ENCODE measurements around the gene RNF167.
"Not testable (repeated sequence)": the region's sequence is repeated elsewhere in the genome, so short reads cannot be mapped to it uniquely, and the experiment has no call there.

RNF167 gene

GRCh38 chr17:4903051-4903818 is 36.8 kb upstream of the RNF167 start, which contains the start of gene CHRNE:
Gene CHRNE, minus strand, starts transcription at chr17:4903098. Its CDS starts 35 bp downstream, at chr17:4903063.
- DNase-seq (ENCODE audit: low spot score) = no peak
- in situ Hi-C loops (cut with MboI; ENCODE audit: low pct_unique_long_range_greater_than_20kb, low sequenced_read_pairs, unreplicated experiment) = no loop called here
- peak; percentile 69 for TF ChIP-seq CTCF (IDR thresholded peaks at IDR 0.05; ENCODE audit: extremely low read depth, insufficient read depth, missing control alignments)

DNA sequence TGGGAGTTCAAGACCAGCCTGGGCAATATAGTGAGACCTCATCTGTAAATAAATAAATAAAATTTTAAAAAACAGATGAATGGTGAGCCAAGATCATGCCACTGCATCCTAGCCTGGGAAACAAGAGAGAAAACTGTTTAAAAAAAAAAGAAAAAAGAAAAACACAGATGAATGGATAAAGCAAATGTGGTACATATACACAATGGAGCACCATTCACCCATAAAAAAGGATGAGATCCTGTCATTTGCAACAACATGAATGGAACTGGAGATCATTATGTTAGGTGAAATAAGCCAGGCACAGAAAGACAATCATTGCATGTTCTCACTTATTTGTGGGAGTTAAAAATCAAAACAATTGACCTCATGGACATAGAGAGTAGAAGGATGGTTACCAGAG is 33.4 kb upstream of the RNF167 start:
- in situ Hi-C loops (cut with MboI; ENCODE audit: low pct_unique_long_range_greater_than_20kb, low sequenced_read_pairs, unreplicated experiment) = not testable (repeated sequence)

DNA sequence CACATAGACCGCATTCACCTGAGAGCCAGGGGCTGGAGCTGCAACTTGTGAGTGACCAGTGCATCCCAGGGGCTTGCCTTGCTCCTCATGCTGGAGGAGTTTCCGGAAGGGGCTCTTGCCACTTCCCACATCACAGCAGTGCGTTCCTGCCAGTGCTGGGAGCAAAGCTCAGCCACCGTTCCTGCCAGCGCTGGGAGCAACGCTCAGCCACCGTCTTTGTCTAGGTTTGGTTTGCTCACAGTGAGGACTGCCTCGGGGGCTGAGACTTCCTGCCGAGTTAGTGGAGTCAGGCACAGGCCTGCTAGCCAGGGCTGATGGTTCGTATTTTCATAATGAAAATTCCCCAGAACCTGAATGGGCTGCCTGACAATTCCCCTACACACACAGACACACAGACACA is 31.8 kb upstream of the RNF167 start:
- in situ Hi-C loops (cut with MboI; ENCODE audit: low pct_unique_long_range_greater_than_20kb, low sequenced_read_pairs, unreplicated experiment) = no loop called here
- no peak for DNase-seq (ENCODE audit: low spot score)
- TF ChIP-seq CTCF (IDR thresholded peaks at IDR 0.05; ENCODE audit: extremely low read depth, insufficient read depth, missing control alignments) = no peak

More for the DNA sequence above, 33.4 kb upstream of the RNF167 start:
- not testable (repeated sequence) for DNase-seq (ENCODE audit: low spot score)

DNA sequence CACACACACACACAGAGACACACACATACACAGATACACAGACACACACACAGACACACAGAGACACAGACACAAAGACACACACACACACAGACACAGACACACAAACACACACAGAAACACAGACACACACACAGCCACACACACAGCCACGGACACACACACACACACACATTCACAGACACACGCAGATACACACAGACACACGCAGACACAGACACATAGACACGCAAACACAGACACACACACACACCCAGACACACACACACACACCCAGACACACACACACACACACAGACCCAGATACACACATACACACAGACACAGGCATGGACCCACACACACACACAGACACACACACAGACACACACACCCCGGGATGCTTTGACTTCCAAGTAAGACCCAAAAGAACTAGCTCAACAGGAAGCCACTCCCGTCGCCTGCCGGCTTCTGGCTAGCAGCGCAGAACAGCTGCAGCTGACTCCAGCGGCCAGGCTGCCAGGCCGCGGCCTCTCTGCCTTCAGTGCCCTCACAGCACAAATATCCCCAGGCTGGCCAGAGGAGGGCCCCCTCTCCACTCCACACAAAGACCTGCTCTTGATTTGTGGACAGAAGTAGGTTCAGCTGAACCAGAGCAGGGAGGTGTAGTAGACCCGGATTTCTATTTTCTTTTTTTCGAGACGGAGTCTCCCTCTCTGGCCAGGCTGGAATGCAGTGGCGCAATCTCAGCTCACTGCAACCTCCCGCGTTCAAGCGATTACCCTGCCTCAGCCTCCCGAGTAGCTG is 31.2 kb upstream of the RNF167 start:
- peak; percentile 83 for DNase-seq (ENCODE audit: low spot score)
- in situ Hi-C loops (cut with MboI; ENCODE audit: low pct_unique_long_range_greater_than_20kb, low sequenced_read_pairs, unreplicated experiment) = no loop called here
- TF ChIP-seq CTCF (IDR thresholded peaks at IDR 0.05; ENCODE audit: extremely low read depth, insufficient read depth, missing control alignments) = peak; percentile 86

DNA sequence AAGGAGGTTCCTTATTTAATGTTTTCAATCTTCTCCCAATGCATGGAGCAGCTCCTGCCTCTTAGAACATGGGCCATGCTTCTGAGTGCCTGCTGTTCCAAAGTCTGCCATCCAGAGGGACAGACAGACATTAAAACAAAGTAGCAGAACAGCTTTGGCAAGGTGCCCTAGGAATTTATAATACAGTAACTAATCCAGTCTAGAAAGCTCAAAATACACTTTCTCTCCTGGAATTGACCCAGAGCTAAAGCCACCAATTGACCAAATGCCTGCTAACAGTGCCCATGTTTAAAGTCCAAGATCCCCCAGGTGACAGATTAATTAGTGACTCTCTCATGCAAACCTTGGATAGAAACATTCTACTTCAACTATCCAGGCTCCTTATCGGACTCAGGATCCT is 26.1 kb upstream of the RNF167 start:
- in situ Hi-C loops (cut with MboI; ENCODE audit: low pct_unique_long_range_greater_than_20kb, low sequenced_read_pairs, unreplicated experiment) = no loop called here

DNA sequence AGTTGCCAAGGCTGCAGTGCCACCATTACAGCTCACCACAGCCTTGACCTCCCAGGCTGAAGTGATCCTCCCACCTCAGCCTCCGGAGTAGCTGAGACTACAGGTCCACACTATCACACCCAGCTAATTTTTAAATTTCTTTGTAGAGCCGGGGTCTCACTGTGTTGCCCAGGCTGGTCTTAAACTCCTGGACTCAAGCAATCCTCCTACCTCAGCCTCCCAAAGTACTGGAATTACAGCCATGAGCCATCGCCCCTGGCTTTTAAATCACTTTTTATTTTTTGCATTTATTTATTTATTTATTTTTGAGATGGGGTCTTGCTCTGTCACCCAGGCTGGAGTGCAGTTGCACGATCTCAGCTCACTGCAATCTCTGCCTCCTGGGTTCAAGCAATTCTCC is 25.5 kb upstream of the RNF167 start:
- in situ Hi-C loops (cut with MboI; ENCODE audit: low pct_unique_long_range_greater_than_20kb, low sequenced_read_pairs, unreplicated experiment); DNase-seq (ENCODE audit: low spot score): not testable (repeated sequence)

More for the DNA sequence above, 26.1 kb upstream of the RNF167 start:
- no peak for TF ChIP-seq CTCF (IDR thresholded peaks at IDR 0.05; ENCODE audit: extremely low read depth, insufficient read depth, missing control alignments)
- DNase-seq (ENCODE audit: low spot score) = no peak

DNA sequence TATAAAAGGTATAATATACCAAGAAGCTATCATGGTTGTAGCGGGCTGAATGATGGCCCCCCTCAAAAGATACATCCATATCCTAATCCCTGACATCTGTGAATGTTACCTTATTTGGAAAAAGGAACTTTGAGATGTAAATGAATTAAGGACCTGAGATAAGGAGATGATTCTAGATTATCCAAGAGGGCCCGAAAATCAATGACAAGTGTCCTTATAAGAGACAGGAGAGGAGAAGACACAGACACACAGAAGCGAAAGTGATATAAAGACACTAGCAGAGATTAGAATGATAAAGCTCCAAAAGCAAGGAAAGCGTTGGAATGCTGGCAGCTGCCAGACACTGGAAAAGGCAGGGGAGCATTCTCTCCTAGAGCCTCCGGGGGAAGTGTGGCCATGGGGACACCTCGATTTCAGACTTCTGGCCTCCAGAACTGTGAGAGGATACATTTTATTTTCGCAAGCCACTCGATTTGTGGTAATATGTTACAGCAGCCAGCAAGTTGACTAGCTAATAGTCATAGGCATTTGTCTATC is 20.5 kb upstream of the RNF167 start:
- in situ Hi-C loops (cut with MboI; ENCODE audit: low pct_unique_long_range_greater_than_20kb, low sequenced_read_pairs, unreplicated experiment) = no loop called here
- DNase-seq (ENCODE audit: low spot score) = no peak
- TF ChIP-seq CTCF (IDR thresholded peaks at IDR 0.05; ENCODE audit: extremely low read depth, insufficient read depth, missing control alignments) = no peak

Measured in GM13977 (cell line).